PFSK-1 (cell line): Measurements from ENCODE around the gene GRIN1.

Experiments used
- POLR2AphosphoS5 ChIP-seq: IDR thresholded peaks from 2 replicates; pipeline ENCODE4 v1.6.1; 2012; ENCODE audit warnings: low read depth, mild to moderate bottlenecking, control low read depth, low read length, moderate library complexity
- SIN3A ChIP-seq: IDR thresholded peaks from 2 replicates; pipeline ENCODE4 v1.6.1; 2012; ENCODE audit warnings: mild to moderate bottlenecking, low read length, moderate library complexity, borderline replicate concordance; ENCODE audit not compliant: insufficient read depth

GRCh38 chr9:137130176-137130755 lies 8.7 kb upstream of the GRIN1 start:
- no peak for TF ChIP-seq SIN3A
- TF ChIP-seq POLR2AphosphoS5, result no peak
